GM08714 (cell line): ENCODE data around the gene LTA.
A peak's percentile ranks its signal among the peaks of the same experiment; 100 is the strongest.

Experiments
- H3K4me3 ChIP-seq: fragments of 200-500 bp; sonication (Bioruptor generic); 2 replicates; pipeline ENCODE4 v1.5.1; 2014; ENCODE audit warnings: mild to moderate bottlenecking, low read length, inconsistent platforms
- ZNF274 ChIP-seq: IDR thresholded peaks from 2 replicates; pipeline ENCODE4 v1.6.1; 2012; ENCODE audit warnings: mild to moderate bottlenecking, low read depth, low read length

LTA gene

GRCh38 chr6:31614684-31615578 lies 42.8 kb downstream of the LTA start, which contains the start of gene AIF1:
TSS of gene AIF1 (plus strand) at chr6:31615234. CDS start at chr6:31615330, 96 bp downstream.
- H3K4me3 ChIP-seq, result peak within 1 kb of the TSS; percentile 38; the same call in 1 of the 2 replicates
- TF ChIP-seq ZNF274, result no peak

GRCh38 chr6:31615748-31616147 lies 43.7 kb downstream of the LTA start:
- H3K4me3 ChIP-seq, result peak overlapping the region; percentile 38; the same call in 1 of the 2 replicates
- no peak for TF ChIP-seq ZNF274

GRCh38 chr6:31617010-31617409 lies 44.9 kb downstream of the LTA start:
- H3K4me3 ChIP-seq, result no peak overlapping the region
- no peak for TF ChIP-seq ZNF274

DNA sequence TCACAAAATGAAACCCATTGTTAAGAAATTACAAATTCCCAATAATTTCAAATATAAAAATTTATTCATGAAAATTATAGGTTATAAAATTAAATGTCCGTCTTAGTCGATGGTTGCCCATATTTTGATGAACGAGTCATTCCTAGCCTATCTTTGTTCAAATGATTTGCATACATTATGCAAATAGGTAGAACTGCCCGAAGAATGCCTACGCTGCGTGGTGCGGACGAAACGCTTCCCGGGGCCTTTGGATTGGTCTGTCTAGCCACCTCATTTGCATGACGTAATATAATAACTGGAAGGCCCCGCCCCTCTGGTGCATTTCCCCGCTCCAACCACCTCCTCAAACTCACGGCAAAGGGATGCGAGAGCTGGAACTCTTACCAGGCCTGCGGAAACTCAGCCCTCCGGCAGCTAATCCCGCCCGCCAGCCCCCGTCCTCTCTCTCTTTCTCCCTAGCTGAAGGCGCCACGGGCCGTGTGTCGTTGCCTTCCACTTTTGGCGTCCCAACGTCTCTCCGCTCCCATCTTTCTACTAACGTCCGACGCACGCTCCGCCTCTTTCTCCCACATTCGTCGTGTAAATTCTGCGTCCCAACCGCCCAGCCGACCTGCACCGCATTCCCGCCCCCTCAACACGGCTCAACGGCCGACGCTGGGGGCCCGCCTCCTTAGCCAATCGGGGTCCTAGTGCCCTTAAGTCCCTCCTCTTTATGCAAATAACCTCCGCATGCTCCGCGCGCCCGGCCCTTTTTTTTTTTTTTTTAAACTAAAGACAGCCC lies 47.9 kb downstream of the LTA start:
- peak overlapping the region; percentile 70 for H3K4me3 ChIP-seq
- no peak for TF ChIP-seq ZNF274

- peak within 1 kb of the TSS; percentile 99 for H3K4me3 ChIP-seq
- TF ChIP-seq ZNF274, result no peak
Measured at GRCh38 chr6:31620586-31621319, 48.7 kb downstream of the LTA start, which contains the start of gene PRRC2A. TSS of gene PRRC2A (plus strand) at chr6:31620715. CDS start at chr6:31622790, 2,075 bp downstream.

- no peak for TF ChIP-seq ZNF274
Measured at GRCh38 chr6:31621320-31621939, 49.3 kb downstream of the LTA start.

DNA sequence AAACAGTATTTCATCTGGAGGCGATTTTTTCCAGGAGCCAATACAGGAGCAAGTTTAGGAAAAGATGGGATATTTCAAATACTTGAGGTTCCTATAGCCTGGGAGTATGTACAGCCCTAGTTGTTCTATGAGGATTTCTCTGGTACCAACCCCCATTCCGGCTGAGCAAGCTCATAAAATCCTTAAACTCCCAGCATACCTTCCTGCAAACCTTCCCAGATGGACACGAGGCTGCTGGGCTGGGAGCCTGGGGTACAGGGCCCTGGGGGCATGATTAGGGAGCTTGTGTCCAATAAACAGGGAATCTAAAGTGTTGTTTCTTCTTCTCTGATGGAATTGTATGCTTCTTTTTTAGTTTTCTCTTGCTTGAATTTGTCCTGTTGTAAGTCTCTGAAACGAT lies 49.9 kb downstream of the LTA start:
- no peak for TF ChIP-seq ZNF274
- H3K4me3 ChIP-seq, result peak overlapping the region; percentile 99

More at GRCh38 chr6:31621320-31621939, 49.3 kb downstream of the LTA start:
- peak overlapping the region; percentile 99 for H3K4me3 ChIP-seq

DNA sequence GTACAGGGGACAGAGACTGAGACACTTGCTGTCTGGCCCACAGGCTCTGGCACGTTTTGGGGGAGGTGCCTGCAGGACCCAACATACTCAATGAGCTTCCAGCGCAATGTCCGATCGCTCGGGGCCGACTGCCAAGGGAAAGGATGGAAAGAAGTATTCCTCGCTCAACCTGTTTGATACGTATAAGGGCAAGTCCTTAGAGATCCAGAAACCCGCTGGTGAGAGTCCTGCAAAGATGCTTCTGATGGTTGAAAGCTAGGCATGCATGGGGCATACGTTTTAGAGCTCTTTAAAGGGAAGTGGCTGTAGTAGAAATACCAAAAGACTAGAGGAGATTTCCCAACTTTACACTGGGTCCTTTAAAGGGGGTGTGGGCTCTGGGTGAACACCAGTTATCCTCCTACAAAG lies 50.6 kb downstream of the LTA start:
- no peak overlapping the region; the same call in 1 of the 2 replicates for H3K4me3 ChIP-seq
- TF ChIP-seq ZNF274, result no peak
